Occipital lobe (tissue), 2 donors: ENCODE measurements around the gene MED13L. TPM values are rescaled to one million over a fixed set of nuclear protein-coding genes. Genes with fewer than 3 reads are reported as not detected.

Source experiments
- DNase-seq: peaks from one replicate; lab custom pipeline; 2025; lab: John Stamatoyannopoulos, UW
- total RNA-seq: library from RNA; depleted of rRNA; stranded (reverse); fragments of >200 nt; gene quantifications from one replicate; pipeline ENCODE4 v1.2.3, GENCODE V29; 2014

MED13L gene
- total RNA-seq, 1 donor from 2014 or later: 389 TPM

DNA sequence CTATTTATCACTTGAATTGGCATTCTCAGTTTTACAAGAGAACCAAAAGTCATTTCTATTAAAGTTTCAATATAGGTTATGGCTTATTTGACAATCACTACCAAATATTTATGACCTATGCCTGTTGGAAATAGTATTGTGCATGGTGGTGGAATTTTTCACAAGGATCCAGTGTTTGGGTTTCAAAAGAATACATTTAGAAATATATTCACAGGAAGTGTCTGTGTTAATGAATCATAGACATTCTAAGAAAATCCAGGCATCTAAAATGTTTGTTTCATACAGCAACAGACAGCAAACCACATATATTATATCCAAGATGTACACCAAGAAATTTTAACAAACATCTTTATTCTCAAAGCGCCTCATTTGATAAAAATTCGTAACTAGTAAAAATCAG, 92.7 kb downstream of the MED13L start:
- DNase-seq: no peak

GRCh38 chr12:116183741-116184141, 93.8 kb downstream of the MED13L start:
- DNase-seq: no peak

DNA sequence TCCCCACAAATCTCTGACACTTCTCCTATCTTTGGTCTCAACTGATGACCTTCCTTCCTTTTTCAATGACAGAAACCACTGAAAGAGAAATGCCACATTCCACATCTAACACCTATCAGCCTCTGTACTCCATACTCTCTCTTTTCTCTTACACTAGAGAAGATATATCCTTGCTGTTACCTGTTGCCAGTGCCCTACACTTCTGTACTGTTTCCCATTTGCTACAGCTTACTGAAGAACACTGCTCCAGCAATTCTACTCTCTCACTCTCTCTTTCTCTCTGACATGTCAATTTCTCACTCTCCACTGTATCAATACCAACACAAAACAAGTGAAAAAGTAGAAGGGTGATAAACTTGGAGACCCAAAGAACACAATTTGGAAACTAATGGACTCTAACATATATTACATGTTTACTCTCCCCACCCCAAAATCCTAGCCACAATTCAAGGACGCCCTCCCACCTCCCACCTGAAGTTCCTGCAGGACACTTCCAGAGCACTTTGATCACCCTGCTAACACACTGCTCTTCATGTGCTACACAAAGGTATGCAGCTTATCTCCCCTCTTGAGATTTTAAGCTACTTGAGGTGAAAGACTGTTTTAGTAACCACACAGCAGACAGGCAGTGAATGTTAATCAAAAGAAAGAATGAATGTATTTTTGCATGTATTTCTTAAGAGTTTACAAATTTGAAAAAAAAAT, 95.0 kb downstream of the MED13L start:
- DNase-seq: no peak

DNA sequence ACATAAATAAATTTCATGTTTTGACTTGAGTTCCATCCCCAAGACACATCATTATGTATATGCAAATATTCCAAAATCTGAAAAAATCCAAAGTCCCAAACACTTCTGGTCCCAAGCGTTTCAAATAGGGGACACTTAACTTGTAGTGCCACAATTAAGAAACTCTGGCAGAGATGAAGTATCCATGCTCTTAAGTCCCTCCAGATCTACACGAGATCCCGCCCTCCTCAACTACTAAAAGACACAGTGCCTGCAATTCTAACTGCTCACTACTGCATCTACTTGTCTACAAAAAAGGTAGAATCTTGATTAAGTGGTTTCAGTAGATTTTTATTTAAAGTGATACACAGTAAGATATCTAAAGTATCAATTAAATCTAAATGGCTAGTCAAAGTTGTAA, 97.0 kb downstream of the MED13L start:
- no peak for DNase-seq

- DNase-seq: no peak
Observed at GRCh38 chr12:116179384-116179783, 98.1 kb downstream of the MED13L start.

DNA sequence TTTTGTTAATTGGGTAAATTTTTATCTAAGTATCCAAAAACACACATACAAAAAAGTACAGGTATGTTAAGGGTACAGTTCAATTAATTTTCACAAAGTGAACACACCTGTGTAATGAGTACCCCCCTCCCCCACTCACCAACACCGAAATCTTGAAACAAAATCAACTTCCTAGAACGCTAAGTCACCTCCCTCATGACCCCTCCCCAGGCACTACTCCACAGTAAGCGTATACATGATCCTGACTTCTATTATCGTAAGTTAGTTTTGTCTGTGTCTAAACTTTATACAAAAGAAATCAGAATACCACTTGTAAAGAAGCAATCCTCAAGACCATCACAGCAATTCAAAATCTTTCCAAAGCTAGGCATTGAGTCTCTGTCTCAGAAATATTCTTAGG, 100.5 kb downstream of the MED13L start:
- no peak for DNase-seq

DNA sequence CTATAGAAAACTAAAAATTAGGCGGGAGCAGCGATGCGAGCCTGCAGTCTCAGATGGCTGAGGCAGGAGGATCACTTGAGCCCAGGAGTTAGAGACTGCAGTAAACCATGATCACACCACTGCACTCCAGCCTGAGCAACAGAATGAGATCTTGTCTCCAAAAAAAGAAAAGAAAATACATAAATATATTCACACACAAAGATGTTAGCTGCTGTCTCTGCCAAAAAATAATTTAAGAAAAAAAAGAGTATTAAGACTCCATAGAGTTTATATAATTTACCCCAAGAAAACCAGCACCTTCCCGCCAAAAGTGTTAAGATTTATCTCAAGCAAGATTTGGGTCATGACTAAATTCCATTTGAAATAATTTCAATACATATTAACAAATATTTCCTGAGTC, 102.6 kb downstream of the MED13L start:
- no peak for DNase-seq

DNA sequence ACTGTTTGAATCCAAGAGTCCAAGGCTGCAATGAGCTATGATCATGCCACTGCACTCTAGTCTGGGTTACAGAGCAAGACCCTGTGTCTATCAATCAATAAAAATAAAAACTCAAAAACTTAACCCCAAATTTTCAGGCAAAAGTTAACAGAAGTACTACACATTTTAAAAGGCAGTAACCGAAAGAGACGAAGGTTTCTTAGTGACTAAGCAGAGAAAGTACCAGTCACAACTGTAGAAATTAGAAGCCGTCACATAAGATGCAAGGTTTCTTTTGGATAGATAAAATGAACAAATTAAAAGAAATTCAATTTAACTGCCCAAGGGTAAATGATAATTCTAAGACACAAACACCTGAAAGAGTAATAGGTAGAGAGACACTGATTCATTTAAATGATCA, 103.5 kb downstream of the MED13L start:
- DNase-seq: no peak

DNA sequence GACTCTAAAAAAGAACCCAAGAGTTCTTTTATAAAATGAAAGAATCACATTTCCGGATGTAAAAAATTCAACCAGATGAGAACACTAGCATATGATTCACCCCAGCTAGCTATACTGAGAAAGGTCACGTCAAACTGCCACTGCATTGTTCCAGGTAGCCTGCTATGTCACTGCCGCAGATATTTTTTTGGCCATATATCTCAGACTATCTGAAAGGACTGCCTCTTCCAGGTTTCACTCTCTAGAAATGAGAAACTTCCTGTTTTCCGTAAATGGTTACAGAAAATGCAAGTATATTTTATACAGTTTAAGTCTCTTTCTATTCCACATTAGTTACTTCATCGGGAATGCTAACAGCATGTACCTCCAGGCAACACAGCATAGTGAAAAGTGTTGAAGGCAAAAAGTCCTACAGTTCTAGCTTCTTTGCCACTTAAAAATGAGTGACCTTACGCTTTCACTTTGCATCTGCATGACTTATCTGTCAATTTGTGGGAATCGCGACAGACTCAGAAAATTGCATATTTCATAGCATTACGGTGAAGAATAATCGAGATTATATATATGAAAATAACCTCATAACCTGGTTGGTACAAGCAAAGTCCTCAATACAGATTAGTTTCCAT, 105.2 kb downstream of the MED13L start:
- DNase-seq: no peak

GRCh38 chr12:116171549-116171948, 105.9 kb downstream of the MED13L start:
- no peak for DNase-seq

DNA sequence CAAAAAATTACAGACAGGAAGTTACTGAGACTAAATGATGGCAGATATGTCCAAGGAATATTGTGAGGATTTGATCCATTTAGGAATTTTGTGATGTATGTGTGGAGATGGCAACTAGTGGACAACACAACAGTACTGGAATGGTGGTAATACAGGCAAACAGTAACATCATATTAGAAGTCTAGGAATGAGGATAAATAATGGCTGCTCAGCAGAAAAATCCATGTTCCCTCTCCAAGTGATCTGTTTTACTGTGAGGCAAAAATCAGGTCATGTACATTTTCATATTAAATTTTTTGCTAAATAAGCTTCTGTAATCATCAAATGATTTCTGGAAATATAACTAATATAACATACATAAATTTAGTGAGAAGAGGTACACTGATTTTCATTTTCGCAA, 108.4 kb downstream of the MED13L start:
- no peak for DNase-seq

DNA sequence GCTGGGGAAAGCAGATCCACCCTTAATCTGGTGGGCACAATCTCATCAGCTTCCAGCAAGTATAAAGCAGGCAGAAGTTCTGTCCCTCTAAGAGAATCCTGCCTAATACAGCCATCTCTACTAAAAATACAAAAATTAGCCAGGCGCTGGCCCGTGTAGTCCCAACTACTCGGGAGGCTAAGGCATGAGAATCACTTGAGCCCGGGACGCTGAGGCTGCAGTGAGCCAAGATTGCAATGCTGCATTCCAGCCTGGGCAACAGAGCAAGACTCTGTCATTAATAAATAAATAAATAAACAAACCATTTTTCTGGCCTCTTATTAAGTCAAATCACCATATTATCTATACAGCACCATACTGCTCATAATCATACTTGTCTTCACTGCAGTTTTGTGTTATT, 111.2 kb downstream of the MED13L start:
- no peak for DNase-seq

- DNase-seq: no peak
Observed at GRCh38 chr12:116165036-116165425, 112.5 kb downstream of the MED13L start.

- DNase-seq: no peak
Observed at GRCh38 chr12:116164250-116165035, 113.0 kb downstream of the MED13L start.

GRCh38 chr12:116162071-116162470, 115.4 kb downstream of the MED13L start:
- DNase-seq: no peak

DNA sequence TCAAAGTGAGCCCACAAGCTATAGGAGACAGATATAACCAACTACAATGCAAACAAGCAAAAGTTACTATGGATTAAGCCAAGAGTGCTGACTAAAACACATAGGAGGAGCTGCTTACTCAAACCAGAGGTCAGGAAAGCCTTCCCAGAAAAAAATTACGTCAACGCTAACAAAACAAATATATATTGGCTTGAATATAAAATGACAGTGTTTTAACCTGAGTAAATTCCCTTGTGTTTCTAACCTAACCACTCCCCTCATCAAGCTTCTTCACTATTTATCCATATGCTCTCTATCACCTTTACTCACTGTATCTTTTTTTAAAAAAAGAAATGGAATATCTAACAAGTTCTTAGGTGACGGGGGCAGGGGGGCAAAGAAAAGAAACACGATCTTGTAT, 115.9 kb downstream of the MED13L start:
- DNase-seq: no peak

DNA sequence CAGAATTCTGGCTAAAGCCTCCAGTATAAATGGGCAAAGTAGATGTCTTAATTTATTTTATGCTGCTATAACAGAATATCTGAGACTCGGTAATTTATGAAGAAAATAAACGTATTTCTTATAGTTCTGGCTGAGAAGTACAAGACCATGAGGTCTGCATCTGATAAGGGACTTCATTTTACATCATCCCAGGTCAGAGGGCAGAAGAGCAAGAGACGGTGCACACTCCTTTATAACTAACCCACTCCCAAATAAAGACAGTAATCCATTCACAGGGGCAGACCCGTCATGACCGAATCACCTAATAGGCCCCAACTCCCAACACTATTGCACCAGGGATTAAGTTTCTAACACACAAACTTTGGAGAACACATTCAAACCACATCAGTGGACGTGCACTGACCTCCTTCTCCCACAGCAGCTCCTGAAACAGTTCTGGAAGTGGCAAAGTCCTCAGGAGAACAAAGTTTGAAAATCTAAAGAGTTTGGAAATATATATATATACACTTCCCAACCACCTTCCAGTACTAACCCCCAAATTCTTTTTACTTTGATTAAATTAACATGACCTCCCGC, 116.5 kb downstream of the MED13L start:
- no peak for DNase-seq

DNA sequence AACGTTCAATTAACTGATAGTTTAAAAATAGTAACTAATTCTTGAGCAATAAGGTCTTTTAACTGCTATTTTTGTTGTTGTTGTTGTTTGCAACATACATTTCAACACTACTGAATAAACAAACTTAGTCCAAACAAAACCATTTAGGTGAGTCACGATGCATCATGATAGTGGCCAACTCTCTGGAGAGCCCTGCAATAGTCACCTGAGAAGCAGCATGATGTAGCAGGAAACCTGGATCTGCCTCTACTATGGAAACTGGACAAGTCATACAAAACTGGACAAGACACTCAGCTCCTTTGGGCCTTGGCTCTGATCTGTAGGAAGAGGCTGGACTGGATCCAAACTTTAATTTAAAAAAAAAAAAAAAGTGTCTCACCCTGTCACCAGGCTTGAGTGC, 117.3 kb downstream of the MED13L start:
- no peak for DNase-seq

- no peak for DNase-seq
Observed at GRCh38 chr12:116159593-116160200, 117.8 kb downstream of the MED13L start.

DNA sequence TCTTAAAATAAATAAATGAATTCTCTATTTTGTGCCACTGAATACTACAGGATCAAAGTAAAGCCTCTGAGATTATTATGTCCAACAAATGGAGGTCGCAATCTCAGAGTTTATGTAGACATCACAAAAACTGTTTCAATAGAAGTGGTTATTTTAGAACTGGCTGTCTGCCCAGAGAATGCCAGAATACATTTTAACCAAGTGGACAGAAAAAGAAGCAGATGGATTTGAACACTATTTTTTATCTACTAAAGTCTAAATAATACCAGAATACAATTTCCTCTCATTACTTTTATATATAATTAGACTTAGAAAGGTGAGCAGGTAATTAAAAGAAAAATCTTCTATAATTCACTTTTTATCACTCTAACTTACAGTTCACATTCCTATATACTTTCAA, 118.3 kb downstream of the MED13L start:
- DNase-seq: no peak

DNA sequence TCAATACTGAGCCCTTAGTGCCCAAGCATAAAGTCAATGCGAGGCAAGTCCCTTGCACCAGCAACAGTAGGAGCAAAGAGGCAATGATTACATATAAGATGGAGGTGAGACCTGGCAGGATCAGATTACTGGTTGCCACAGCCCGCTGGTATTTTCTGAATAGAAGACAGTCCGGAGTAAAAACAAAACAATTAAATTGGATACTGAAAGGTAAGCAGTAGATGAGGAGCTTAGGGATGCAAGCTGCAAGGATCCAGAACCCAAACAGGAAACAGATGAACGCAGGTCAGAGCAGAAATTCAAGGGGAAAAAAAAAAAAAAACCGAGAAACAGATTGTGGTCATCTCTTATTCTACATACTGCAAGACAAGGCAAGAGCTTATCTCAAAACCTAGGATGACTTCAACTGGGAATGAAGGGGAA, 119.6 kb downstream of the MED13L start:
- no peak for DNase-seq

GRCh38 chr12:116156614-116157013, 120.9 kb downstream of the MED13L start:
- DNase-seq: no peak
